SK-N-MC (cell line): Measurements from ENCODE around the gene NBPF8.
A peak's percentile ranks its signal among the peaks of the same experiment; 100 is the strongest.
"Not testable (repeated sequence)": the region's sequence is repeated elsewhere in the genome, so short reads cannot be mapped to it uniquely, and the experiment has no call there.

Source experiments
- DNase-seq: peaks from one replicate; pipeline ENCODE4 v3.0.0-alpha.2; 2011; ENCODE audit warnings: low read depth, low spot score
- H3K27ac ChIP-seq: fragments of 200-600 bp; sonication (generic); 2 replicates; pipeline ENCODE4 v1.5.1; 2016; ENCODE audit warnings: mixed run types
- H3K36me3 ChIP-seq: fragments of 200-600 bp; sonication (generic); 2 replicates; pipeline ENCODE4 v1.6.1; 2017; ENCODE audit warnings: antibody characterized with exemption, low read length, mixed read lengths; ENCODE audit not compliant: insufficient read depth
- H3K4me3 ChIP-seq: fragments of 200-600 bp; sonication (generic); 2 replicates; pipeline ENCODE4 v1.5.1; 2016
- H3K9ac ChIP-seq: fragments of 200-600 bp; sonication (generic); 2 replicates; pipeline ENCODE4 v1.8.0; 2017; ENCODE audit warnings: mixed run types, mixed read lengths; ENCODE audit not compliant: insufficient read length
- H3K9me3 ChIP-seq: fragments of 200-600 bp; sonication (generic); 2 replicates; pipeline ENCODE4 v1.6.1; 2017; ENCODE audit warnings: low read depth, mild to moderate bottlenecking, antibody characterized with exemption, low read length, moderate library complexity, mixed read lengths
- POLR2AphosphoS5 ChIP-seq: IDR thresholded peaks from 2 replicates; pipeline ENCODE4 v1.6.1; 2012; ENCODE audit warnings: mild to moderate bottlenecking, low read depth, low read length, borderline replicate concordance

Gene NBPF8, protein sequence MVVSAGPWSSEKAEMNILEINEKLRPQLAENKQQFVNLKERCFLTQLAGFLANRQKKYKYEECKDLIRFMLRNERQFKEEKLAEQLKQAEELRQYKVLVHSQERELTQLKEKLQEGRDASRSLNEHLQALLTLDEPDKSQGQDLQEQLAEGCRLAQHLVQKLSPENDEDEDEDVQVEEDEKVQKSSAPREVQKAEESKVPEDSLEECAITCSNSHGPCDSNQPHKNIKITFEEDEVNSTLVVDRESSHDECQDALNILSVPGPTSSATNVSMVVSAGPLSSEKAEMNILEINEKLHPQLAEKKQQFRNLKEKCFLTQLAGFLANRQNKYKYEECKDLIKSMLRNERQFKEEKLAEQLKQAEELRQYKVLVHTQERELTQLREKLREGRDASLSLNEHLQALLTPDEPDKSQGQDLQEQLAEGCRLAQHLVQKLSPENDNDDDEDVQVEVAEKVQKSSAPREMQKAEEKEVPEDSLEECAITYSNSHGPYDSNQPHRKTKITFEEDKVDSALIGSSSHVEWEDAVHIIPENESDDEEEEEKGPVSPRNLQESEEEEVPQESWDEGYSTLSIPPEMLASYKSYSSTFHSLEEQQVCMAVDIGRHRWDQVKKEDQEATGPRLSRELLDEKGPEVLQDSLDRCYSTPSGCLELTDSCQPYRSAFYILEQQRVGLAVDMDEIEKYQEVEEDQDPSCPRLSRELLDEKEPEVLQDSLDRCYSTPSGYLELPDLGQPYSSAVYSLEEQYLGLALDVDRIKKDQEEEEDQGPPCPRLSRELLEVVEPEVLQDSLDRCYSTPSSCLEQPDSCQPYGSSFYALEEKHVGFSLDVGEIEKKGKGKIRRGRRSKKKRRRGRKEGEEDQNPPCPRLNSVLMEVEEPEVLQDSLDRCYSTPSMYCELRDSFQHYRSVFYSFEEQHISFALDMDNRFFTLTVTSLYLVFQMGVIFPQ

DNA sequence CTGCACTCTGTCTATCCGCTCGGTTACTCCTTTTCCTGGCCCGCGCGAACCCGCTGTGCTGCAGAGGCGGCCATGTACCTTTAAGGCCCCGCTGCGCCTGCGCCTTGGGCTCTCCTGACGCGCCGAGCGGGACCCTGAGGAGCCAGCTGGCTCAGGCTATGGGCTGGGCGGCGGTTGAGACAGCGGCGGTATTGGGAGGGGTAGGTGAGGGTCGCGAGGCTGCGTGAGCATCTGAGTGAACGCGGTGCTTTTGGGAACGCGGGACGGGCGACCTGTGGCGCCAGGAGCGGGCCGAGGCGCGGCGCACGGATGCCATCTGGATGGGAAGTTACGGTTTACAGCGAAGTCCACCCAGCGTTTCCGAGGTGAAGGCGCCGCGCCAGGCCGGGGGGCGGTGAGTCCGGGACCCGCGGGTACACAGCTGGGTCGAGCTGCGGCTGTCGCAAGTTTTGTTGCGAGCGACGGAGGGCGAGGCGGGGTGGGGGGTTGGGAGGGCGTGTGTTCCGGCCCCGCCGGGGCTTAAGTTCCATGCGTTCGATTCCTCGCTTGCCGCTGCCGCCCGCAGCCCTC is at the start of gene NBPF8:
NBPF8 (plus strand) TSS at position 125 of the 570 bp plus-strand sequence. CDS start 21,488 bp downstream, outside the sequence.
- peak within 1 kb of the TSS; percentile 78 for H3K4me3 ChIP-seq
- not testable (repeated sequence) for H3K36me3 ChIP-seq, DNase-seq, H3K9me3 ChIP-seq, H3K27ac ChIP-seq
- H3K9ac ChIP-seq = peak within 1 kb of the TSS; percentile 47
- TF ChIP-seq POLR2AphosphoS5 = 0 out of 2 replicates have a peak, but pooled peaks have one; percentile 26

- H3K36me3 ChIP-seq, H3K4me3 ChIP-seq, H3K9ac ChIP-seq, H3K9me3 ChIP-seq, DNase-seq, H3K27ac ChIP-seq: not testable (repeated sequence)
These were observed 47.1 kb upstream of the NBPF8 start for GRCh38 chr1:120367709-120368108.

- not testable (repeated sequence) for H3K36me3 ChIP-seq, H3K9me3 ChIP-seq, H3K27ac ChIP-seq, H3K9ac ChIP-seq, H3K4me3 ChIP-seq, DNase-seq
These were observed 28.2 kb upstream of the NBPF8 start for GRCh38 chr1:120386651-120387050.

DNA sequence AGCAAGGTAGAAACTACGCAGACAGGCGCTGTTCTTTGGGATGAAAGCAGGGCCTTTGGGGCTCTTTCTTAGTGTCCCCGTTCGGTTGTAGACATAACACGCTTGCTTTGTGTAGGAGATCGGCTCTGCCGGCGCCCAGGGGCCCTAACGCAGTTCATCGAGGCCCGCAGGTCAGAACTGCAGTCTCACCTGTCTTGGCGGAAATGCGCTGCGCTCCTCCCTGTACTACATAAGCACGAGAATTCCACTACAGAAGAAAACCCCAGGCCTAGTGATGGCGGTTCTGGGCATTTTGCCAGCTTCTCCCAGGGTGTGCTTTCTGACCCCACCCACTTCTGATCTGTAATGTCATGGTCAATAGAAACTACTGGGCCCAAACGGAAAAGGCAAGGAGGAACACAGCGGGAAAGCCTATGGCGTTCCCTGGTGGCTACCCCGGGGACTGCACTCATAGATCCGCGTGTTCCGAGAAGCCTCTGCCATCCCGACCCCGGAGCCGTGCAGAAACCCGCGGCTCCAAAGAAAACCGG is 26.2 kb upstream of the NBPF8 start:
- H3K36me3 ChIP-seq, H3K4me3 ChIP-seq, H3K27ac ChIP-seq, H3K9me3 ChIP-seq, H3K9ac ChIP-seq: not testable (repeated sequence)
- peak; percentile 40 for DNase-seq

DNA sequence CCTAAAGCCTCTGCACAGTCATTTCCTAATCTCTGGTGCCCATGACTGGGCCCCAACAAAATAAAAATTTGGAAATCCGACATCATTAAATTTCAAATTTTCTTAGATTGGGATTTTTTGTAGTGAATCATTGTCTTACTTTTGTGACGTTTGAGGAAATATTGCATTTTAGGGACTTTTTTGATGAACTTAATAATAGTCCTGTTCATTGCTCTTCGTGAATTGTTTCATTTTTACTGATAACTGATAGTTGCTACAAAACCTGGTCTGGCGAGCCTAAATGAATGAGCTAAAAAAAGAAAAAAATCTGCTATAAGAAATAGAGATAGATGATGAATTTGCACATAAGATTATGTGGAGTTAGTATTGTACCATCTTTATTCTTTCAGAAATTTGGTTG is 23.5 kb upstream of the NBPF8 start:
- not testable (repeated sequence) for DNase-seq

DNA sequence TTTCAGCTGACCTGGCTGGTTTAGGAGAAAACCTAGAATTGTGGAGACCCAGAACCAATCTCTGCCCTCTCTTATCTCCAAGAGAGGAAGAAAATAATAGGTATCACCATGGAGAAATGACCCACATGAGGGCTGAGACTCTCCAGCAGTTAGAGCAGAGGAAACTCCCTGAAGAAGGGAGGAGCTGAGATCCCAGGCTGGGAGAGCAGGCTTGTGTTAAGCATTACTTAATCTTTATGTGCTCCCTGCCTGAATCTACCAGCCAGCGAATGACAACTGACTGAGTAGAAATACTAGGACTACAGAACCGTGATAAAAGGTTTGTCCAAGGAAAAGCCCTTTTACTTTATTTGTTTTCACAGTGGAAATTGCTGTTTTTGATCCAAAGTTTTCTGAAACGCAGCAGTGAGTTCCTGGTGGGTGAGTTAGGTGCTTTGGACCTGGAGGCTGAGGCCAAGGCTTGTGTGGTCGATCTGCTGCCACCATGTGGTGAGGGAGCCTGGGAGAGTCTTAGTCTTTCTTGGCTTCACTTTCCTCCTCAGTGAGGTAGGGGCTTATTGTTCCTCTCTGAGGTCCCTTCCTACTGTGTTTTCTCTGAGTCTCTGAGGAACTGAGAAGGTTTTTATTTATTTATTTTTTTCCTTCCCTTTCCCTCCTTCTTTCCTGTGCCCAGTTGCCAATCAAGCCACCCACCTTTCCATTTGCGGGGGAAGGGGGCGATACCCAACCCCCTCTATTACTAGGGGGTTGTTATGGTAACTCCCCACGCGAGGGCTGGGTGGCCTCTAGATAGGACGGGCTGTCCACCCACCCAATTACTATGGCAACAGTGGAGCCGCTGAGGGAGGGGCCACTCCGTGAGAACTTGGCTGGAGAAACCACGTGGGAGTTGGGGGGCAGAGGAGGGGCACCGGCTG is 21.3 kb upstream of the NBPF8 start:
- not testable (repeated sequence) for H3K27ac ChIP-seq, H3K36me3 ChIP-seq, H3K4me3 ChIP-seq

More for the DNA sequence above, 23.5 kb upstream of the NBPF8 start:
- not testable (repeated sequence) for H3K27ac ChIP-seq, H3K9ac ChIP-seq, H3K4me3 ChIP-seq, H3K36me3 ChIP-seq, H3K9me3 ChIP-seq

GRCh38 chr1:120405348-120405747 is 9.5 kb upstream of the NBPF8 start:
- not testable (repeated sequence) for H3K9ac ChIP-seq, H3K9me3 ChIP-seq, H3K4me3 ChIP-seq, H3K36me3 ChIP-seq, H3K27ac ChIP-seq, DNase-seq

More for the DNA sequence above, 21.3 kb upstream of the NBPF8 start:
- not testable (repeated sequence) for H3K9me3 ChIP-seq, DNase-seq, H3K9ac ChIP-seq

GRCh38 chr1:120414451-120414850 is 384 bp upstream of the NBPF8 start:
- H3K36me3 ChIP-seq, H3K27ac ChIP-seq, H3K9ac ChIP-seq, H3K9me3 ChIP-seq, DNase-seq: not testable (repeated sequence)
- H3K4me3 ChIP-seq = peak overlapping the region; percentile 78

DNA sequence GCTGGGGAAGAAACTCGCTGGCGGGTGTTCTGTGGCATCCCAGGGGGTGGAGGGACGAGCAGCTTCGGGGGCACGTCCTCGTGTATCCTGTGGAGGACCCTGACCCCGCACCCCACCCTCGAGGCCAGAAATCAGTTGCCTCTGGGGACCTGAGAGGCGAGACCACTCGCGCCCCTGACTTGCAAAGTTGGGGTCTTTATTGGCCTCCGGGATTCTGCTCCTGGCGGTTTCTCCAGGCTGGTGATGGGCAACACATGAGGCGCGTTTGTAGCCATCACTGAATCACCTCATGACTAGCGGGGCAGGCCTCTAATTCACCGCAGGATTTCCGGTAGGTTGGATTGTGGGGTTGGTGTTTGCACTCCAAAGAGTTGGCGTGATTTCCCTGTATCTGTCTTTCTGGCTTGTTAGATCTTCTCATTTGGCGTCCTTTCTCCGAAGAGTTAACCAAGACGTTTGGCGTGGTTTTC is 692 bp downstream of the NBPF8 start:
- H3K27ac ChIP-seq, H3K9me3 ChIP-seq, DNase-seq, H3K36me3 ChIP-seq: not testable (repeated sequence)
- peak overlapping the region; percentile 78 for H3K4me3 ChIP-seq
- peak; percentile 19; the same call in 1 of the 2 replicates for TF ChIP-seq POLR2AphosphoS5
- H3K9ac ChIP-seq = peak overlapping the region; percentile 47

GRCh38 chr1:120425063-120425462 is 10.2 kb downstream of the NBPF8 start:
- not testable (repeated sequence) for H3K9ac ChIP-seq, DNase-seq, H3K9me3 ChIP-seq, H3K27ac ChIP-seq, H3K4me3 ChIP-seq, H3K36me3 ChIP-seq

- H3K4me3 ChIP-seq, H3K9ac ChIP-seq, H3K36me3 ChIP-seq, H3K27ac ChIP-seq, H3K9me3 ChIP-seq, DNase-seq: not testable (repeated sequence)
These were observed 16.8 kb downstream of the NBPF8 start for GRCh38 chr1:120431626-120432025.

DNA sequence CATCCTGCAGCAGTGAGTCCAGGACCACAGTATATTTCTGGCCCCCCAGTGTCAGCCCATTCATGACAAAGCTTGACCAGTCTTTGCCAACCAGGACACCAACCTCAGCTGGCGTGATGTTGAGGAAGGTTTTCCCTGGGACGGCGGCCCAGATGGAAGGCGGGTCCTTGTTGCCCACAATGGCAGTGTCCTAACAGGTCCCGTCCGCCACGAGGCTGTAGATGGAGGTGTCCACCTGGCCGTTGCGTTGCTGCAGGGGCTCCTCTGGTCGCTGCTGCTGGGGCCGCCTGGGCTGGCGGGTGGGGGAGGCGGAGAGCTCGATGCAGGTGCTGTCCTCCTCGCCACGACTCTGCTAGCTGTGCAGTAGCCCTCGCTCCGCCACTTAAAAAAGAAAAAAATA is 19.0 kb downstream of the NBPF8 start:
- H3K4me3 ChIP-seq, H3K36me3 ChIP-seq, H3K9me3 ChIP-seq, H3K9ac ChIP-seq, DNase-seq, H3K27ac ChIP-seq: not testable (repeated sequence)
